HG02610 (cell line): ENCODE results near the gene MED13L.
A peak's percentile ranks its signal among the peaks of the same experiment; 100 is the strongest.

ENCODE experiments used
- ATAC-seq: cut with Tn5 transposase; IDR thresholded peaks from one replicate; pipeline ENCODE4 v1.9.1; 2021; ENCODE audit warnings: mild to moderate bottlenecking, moderate library complexity; ENCODE audit not compliant: unreplicated experiment

The MED13L gene

DNA sequence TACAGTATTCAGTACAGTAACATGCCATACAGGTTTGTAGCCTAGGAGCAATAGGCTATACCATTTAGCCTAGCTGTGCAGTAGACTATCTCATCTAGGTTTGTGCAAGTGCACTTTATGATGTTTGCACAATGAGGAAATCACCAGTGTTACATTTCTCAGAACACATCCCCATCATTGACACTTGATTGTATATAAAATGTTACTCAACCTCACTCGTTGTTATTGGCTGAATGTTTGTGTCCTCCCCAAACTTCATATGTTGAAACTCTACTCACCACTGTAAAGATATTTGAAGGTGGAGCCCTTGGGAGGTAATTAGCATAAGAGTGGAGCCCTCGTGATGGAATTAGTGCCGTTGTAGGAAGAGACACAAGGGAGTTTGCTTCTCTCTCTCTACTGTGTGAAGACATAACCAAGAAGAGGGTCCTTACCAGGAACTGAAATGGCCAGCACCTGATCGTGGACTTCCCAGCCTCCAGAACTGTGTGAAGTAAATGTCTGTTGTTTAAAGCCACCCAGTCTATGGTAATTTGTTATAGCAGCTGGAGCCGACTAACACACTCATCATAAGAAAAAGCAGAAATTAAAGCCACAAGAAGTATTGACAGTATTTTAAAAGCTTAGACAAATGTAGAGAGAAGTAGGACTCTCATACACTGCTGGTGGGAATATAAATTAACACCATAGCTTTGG is 3.2 kb upstream of the MED13L start:
- no peak for ATAC-seq

GRCh38 chr12:116278667-116279066 is 1.2 kb upstream of the MED13L start:
- ATAC-seq = no peak

DNA sequence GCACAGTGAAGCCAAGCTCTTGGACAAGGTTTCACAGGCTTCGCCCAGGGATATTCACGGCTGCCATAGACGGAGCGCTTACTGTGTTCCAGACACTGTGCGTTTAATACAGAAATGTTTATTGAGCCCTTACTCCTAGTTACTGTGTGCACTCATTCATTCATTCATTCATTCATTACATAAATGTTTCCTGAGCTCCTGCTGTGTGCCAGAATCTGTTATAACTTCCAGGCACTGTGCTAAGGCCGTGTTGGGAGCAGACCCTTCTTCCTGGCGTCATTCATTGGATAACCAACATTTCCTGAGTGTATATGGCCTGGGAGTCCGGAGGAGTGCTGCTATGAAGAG is 760 bp upstream of the MED13L start:
- ATAC-seq = no peak

DNA sequence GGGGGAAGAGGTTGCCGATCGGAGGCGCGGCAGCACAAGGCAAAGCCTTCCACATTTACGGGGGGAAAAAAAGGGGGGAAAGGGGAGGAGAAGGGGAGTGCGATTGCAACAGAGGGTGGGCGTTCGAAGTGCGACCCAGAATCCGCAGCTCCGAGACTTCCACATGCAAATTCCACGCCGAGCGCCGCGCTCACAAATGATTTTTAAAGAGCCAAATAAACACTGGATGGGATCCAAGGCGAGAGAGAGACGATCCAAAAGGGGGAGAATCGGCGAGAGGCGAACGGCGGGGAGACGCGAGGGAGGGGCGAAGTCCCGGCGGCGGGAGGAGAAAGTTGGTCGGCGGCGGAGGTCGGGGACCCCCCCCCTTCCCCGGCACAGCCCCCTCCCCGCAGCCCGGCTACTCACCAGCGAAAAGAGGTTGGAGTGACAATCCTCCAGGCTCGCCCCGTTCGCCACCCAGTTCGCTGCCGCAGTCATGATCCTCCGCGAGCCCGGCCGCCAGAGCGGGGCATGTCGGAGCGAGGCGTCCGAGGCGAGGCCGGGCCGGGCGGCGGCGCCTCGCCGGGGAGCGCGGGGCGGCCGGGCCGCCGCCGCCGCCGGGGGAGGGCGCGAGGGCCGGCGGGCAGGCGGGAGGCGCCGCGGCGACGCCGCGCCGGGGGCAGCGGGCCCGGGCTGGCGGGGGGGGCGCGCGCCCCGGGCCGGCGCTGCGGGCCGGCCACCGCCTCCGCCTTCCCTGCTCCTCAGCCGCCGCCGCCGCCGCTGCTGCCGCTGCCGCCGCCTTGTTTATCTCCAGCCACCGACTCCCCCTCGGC is 634 bp downstream of the MED13L start:
- peak; percentile 25 for ATAC-seq

DNA sequence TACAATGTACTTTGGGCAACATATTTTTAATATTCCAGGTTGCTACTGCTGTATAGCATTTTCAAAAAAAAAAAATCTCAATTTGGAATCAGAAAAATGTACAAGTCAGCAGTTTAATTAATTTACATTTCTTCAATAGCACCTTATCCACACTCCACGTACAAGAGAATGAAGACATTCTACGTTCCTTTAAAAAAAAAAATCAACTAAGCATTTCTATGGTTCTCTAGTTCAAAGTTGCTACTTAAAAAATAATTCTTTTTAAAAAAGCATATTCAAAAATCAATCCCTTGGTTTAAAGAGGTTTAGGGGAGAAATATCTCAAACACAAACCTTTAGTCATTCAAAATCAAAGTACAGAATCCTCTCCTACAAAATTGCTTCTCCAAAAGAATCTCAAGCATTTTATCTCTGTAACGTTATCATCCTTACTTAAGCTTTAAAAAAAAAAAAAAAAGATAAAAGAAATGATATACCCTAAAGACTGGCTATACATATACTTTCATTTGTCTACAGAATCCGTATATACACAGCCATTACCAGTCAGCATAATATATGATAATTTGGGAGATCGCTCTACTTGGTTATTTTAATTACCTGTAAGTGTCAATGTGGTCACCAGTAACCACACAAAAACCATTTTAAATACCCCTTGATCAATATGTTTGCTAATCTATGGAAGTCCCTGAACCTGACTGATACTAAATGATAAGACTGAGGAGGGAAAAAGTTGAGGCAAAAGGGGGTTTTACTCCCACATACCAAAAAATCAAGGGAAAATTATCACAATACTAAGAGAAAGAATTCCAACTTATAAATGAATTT is 2.7 kb downstream of the MED13L start:
- ATAC-seq = no peak

- ATAC-seq = no peak
Observed at GRCh38 chr12:116273813-116274550, 3.5 kb downstream of the MED13L start.

DNA sequence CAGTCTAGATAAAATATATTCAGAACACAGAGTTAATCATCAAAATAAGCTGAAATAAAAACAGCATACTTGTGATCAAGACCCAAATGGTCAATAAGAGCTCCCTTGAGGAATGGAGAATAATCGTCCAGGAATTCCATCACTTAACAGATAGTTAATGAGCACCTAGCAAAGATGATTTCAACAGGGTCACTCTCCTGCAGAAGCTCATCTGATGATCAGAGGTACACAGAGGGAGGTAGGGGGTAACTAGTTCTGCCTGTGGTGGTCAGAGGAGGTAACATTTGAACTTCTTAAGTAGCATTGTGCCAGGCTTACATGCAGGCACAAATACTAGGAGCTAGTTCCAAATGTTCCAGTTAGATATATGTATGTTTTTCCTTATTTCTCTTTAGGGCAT is 9.5 kb downstream of the MED13L start:
- ATAC-seq = no peak

DNA sequence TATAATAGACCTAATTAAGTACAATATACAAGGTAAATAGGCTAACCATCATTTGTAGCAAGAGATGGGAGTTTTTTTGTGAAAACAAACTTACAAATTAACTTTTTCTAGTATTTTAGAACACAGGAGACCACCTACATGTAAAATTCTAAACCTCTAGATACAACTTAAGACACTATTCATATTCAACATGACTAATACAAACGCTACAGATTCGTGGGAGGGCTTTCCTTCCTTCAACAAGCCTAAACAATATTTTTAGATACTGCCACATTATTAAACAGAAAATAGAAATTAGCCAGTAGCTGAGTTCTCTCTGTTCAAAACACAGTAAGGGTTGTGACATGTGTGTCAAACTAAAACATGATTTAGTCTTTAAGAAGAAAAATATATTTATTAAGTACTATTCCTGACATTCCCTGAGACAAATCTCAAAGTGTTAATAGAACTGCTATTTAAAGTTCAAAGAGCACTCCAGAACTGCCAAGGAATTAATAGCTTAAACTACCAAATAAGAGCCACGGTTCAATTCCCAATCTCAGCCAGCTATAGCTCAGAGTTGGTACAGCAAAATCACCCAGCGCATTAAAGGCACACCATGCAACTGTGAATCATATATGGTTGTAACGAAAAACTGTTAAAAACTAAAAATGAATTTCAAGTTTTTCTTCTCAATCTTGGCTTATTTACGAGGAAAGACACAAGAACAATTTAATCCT is 10.7 kb downstream of the MED13L start:
- no peak for ATAC-seq

DNA sequence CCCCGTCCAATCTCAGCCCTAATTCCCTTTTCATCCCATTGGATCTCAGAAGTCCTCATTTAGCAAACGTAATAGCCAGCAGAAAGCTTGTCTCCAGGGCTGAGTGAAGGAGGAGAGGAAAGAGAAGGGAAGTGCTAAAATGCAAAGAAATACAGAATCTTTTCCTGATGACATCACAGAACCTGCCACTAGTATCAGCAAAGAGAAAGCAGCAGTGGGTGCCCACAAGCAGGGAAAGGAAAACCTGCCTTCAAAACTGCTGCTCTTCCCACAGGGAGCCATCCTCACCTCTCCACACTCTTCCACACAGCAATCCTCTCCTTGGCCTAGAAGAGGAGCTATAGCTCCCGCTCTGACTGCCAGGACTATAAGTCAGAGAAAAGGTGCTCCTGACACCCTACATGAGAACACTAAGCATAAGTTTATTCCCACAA is 11.3 kb downstream of the MED13L start:
- no peak for ATAC-seq

GRCh38 chr12:116265351-116266147 is 11.9 kb downstream of the MED13L start:
- no peak for ATAC-seq

DNA sequence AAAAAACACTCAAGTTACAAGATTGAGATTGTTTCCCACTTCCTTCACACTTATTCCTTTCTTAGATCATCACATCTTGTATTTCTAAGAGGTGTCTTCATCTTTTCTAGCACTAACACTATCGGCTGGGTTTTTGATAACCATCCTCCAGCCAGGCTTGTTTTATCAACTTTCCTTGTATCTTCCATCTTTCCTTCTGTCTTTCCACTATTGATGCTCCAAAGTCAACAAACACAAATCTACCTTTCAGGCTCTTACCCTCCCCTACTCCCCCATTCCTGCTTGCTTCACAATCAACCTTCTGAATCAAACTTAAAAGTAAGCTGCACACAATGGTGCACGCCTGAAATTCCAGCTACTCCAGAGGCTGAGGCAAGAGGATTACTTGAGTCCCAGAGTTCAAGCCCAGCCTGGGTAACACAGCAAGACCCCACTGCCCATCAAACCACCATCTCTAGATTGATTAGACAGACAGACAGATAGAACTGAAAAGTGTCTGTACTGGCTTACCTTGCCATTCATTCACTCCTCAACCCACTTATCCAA is 12.9 kb downstream of the MED13L start:
- no peak for ATAC-seq

- ATAC-seq = no peak
Observed at GRCh38 chr12:116263844-116264243, 13.6 kb downstream of the MED13L start.

DNA sequence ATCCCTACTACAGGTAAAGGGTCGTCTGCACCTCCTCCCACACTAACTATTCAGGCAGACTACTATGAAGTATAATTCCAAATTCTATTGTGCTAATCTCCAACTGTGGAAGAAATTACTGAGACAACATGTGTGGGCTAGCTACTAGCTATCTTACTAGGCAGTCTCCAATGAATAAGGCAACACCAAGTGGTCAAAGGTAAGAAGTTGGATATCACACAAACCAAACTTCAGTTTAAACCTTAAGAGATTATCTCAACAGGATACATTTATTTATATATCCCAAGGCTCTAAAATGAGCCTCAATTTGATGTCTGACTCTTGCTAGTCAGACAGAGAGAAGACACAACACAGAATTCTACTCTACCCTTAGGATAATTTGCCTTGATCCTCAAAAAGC is 14.1 kb downstream of the MED13L start:
- ATAC-seq = no peak

DNA sequence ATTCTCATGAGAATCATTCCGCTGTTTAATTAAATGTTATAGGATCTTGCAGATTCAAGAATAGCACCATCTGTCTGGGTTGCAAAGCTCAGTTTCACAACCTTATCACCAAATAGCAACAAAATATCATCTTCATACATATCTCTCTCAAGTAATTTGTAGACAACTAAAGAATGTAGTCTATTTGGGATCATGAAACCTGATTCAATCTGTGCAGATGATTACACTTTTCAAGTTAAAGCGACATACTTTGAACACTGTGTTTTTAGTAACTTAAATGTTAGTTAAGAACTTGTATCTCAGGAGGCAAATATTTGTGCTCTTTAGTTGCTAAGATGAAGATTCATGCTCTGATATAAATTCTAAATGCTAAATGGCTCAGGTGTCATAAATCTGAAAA is 14.8 kb downstream of the MED13L start:
- ATAC-seq = no peak

DNA sequence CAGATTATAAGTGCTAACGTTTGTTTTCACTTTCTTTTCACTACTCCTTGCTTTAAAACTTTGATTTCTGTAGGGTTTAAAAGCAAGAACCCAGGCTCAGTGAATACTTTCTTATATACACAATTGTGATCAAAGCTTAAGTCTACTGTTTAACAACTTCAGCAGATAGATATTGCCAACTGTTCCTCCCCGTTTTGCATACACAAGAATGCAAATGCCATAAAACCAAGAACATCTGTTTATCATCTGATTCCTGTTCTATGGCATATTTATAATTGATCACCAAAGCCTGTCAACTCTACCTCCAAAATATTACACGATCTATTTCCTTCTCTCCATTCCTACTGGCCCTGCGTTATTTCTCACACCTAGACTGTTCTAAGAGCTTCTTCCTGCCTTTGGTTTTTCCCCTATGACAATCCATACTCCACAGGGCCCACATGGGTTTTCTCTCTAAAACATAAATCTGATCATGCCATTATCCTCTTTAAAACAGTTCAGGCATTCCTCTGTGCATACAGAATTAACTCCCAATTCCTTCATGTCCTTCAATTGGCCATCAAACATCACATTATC is 15.9 kb downstream of the MED13L start:
- ATAC-seq = no peak

DNA sequence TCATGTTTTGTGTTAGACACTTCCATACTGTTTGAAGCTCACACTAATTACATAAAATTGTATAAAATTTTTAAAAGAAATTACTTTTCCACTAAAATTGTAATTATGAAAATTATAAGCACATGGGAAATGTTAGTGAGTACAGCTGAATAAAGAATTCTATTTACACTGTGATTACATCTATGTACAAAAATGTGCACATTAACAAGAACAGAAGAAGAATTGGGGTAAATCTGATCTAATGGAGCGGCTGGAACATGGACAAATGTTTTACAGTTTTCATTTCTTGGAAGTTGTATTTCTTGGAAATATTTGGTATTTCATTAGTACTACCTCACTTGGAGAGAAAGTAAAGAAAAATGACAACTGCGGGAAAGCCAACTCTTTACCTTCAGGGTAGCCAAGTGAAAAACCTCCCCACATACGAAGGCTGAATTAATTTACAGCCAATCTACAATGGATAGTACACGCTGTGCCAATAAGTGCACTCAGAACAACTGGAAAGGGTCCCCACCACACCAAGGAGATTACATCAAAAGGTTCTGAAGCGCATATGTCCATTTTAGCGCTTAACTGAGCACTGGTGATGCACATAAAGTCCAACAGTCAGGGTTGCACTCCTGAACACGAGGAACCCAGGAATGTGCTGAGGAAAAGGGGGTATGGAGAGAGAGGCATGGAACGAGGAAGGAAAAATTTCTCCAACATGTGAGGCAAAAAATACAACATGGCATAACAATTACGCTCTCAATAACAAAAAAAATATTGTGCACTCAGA is 17.5 kb downstream of the MED13L start:
- ATAC-seq = no peak

DNA sequence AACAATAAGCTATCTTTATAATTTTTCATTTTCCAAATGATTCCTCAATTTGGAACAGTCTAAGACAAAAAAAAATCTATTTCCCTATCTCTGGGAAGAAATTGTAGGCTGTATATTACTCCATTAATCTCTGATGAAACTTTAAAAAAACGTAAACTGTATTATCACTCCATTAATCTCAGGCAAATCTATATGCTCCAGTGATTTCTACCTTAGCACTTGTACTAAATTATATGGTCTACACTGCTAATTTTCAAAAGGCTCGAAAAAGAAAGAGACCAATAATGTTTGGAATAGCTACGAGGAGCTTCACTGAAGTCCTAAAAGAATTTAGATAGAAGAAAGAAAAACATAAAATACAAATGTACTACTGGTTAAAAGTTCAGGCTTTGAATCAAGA is 19.7 kb downstream of the MED13L start:
- no peak for ATAC-seq

GRCh38 chr12:116257215-116257614 is 20.3 kb downstream of the MED13L start:
- ATAC-seq = no peak
